ENCODE data around the gene RPS17. TPM values are rescaled to one million over a fixed set of nuclear protein-coding genes. Genes with fewer than 3 reads are reported as not detected.
"Not testable (repeated sequence)": the region's sequence is repeated elsewhere in the genome, so short reads cannot be mapped to it uniquely, and the experiment has no call there.

The RPS17 gene
- total RNA-seq, 2 donors from 2014 or later, result 2,918 to 3,433 TPM

DNA sequence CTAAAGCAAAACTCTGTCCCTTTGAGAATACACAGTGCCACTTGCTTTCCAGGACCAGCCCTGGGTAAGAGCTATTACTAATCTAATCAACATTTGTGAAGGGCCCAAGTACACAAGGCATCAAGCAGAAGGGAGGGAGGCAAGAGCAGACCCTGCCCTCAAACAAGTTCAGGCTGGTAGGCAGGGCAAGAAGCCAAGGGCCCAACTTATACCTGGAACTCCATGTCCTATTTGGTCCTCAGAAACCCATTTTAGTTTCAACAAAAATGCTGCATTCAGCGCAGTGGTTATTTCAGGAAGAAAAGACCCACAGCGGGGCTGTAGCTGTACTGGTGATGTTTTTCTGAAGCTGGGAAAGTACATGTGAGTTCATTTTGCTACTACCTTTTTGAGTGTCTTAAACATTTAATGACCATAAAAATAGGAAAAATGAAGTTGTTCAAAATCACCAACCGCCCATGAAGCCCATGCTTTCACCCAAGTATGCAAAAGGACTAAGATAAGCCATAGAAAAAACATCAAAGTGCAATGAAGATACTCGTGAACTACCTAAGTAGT, 2.8 kb downstream of the RPS17 start:
- Mint-ChIP-seq H3K9me3 (no peaks in the 10 kb centered on the region), H3K27ac (peak overlapping the region; percentile 85), H3K27me3 (no peaks in the 10 kb centered on the region), H3K4me1 (peaks cover 22% of the 10 kb centered on the region), H3K4me3 (peak overlapping the region; percentile 99), H3K36me3 (ENCODE audit: low read depth) (peaks cover 82% of the 10 kb centered on the region)
- no peak for ATAC-seq (replicated peaks)

- peak overlapping the region; percentile 85 for H3K27ac Mint-ChIP-seq
- peaks cover 22% of the 10 kb centered on the region for H3K4me1 Mint-ChIP-seq
- no peak for ATAC-seq (replicated peaks)
- H3K9me3 Mint-ChIP-seq, result no peaks in the 10 kb centered on the region
- H3K27me3 Mint-ChIP-seq, result no peaks in the 10 kb centered on the region
- H3K36me3 Mint-ChIP-seq (ENCODE audit: low read depth), result peaks cover 82% of the 10 kb centered on the region
- peak overlapping the region; percentile 99 for H3K4me3 Mint-ChIP-seq
These were observed 3.6 kb downstream of the RPS17 start for GRCh38 chr15:82536409-82537350.

DNA sequence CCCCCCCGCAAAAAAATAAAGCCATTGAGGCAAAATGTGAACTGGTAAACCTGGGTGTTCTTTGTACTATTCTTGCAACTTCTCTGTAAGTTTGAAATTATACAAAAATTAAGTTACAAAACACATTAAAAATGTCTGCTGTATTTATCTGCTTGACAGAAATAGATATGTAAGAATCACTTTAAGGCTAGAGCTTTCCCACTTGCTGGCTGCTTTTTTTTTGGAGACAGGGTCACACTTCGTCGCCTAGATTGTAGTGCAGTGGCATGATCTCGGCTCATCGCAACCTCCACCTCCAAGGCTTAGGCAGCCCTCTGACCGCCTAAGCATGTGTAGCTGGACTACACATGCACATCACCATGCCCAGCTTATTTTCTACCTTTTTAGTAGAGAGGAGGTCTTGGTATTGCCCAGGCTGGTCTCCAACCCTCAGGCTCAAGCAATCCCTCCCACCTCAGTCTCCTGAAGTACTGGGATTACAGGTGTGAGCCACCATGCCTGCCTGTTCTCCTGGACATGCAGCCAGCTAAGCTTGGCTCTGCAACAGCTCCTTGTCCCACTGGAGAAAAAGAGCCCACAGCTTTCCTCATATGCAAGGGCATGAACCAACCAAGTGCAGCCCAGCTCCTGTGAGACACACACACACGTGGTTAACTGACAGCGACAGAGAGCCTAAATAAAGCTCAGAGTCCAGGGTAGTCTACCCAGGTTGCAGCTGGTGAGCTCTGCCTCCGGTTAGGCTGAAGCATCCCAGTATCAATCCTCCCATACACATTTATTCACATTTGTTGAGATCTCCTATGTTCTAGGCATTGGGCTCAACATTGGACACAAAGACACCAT, 4.5 kb downstream of the RPS17 start:
- Mint-ChIP-seq H3K27ac (peak overlapping the region; percentile 85), H3K9me3 (no peaks in the 10 kb centered on the region), H3K36me3 (ENCODE audit: low read depth) (peaks cover 78% of the 10 kb centered on the region), H3K27me3 (no peaks in the 10 kb centered on the region), H3K4me3 (peak overlapping the region; percentile 99), H3K4me1 (peaks cover 22% of the 10 kb centered on the region)
- no peak for ATAC-seq (replicated peaks)

DNA sequence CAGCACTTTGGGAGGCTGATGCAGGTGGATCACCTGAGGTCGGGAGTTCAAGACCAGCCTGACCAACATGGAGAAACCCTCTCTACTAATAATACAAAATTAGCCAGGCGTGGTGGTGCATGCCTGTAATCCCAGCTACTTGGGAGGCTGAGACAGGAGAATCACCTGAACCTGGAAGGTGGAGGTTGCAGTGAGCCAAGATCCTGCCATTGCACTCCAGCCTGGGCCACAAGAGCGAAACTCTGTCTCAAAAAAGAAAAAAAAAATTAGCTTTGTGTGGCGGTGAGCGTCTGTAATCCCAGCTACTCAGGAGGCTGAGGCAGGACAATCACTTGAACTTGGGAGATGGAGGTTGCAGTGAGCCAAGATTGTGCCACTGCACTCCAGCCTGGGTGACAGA, 5.1 kb downstream of the RPS17 start:
- Mint-ChIP-seq H3K36me3 (ENCODE audit: low read depth) (peaks cover 72% of the 10 kb centered on the region), H3K4me1 (peaks cover 22% of the 10 kb centered on the region)
- not testable (repeated sequence) for H3K27ac Mint-ChIP-seq

DNA sequence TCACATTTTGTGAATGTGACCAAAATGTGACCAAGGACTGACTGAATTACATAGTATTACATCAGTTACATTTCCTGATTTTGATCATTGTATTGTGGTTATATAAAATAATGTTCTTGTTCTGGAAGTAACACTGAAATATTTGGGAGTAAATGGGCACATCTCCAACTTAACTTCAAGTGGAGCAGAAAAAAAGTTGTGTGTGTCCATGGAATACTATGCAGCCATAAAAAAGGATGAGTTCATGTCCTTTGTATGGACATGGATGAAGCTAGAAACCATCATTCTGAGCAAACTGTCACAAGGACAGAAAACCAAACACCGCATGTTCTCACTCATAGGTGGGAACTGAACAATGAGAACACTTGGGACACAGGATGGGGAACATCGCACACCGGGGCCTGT, 5.8 kb downstream of the RPS17 start:
- not testable (repeated sequence) for ATAC-seq (replicated peaks); H3K27me3 Mint-ChIP-seq; H3K4me3 Mint-ChIP-seq; H3K9me3 Mint-ChIP-seq
- peaks cover 22% of the 10 kb centered on the region for H3K4me1 Mint-ChIP-seq
- peaks cover 65% of the 10 kb centered on the region for H3K36me3 Mint-ChIP-seq (ENCODE audit: low read depth)
- peak overlapping the region; percentile 73 for H3K27ac Mint-ChIP-seq

More for the DNA sequence above, 5.1 kb downstream of the RPS17 start:
- ATAC-seq (replicated peaks); H3K27me3 Mint-ChIP-seq; H3K9me3 Mint-ChIP-seq; H3K4me3 Mint-ChIP-seq: not testable (repeated sequence)

DNA sequence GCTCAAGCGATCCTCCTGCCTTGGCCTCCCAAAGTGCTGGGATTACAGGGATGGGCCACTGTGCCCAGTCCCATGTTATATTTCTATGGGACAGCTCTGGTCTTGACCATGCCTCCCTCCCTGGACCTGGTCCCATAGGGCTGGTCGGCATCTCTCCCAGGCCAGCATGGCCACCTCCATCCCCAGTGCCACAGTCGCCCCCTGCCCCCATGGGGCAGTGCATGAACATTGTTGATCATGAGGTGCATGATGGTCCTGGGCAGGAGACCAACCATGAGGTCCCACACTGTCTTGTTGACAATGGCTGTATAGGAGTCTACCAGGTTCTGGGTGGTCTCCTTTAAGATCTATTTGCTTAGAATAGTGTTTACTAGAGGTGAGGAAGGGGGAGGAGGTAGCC, 6.5 kb downstream of the RPS17 start:
- H3K27me3 Mint-ChIP-seq, result no peaks in the 10 kb centered on the region
- ATAC-seq (replicated peaks), result no peak
- no peak overlapping the region for H3K4me3 Mint-ChIP-seq
- peaks cover 58% of the 10 kb centered on the region for H3K36me3 Mint-ChIP-seq (ENCODE audit: low read depth)
- peaks cover 20% of the 10 kb centered on the region for H3K4me1 Mint-ChIP-seq
- H3K27ac Mint-ChIP-seq, result no peak overlapping the region
- H3K9me3 Mint-ChIP-seq, result no peaks in the 10 kb centered on the region

- Mint-ChIP-seq H3K9me3 (no peaks in the 10 kb centered on the region), H3K4me3 (no peak overlapping the region), H3K4me1 (peaks cover 18% of the 10 kb centered on the region), H3K27me3 (no peaks in the 10 kb centered on the region), H3K27ac (no peak overlapping the region), H3K36me3 (ENCODE audit: low read depth) (peaks cover 51% of the 10 kb centered on the region)
- no peak for ATAC-seq (replicated peaks)
These were observed 7.2 kb downstream of the RPS17 start for GRCh38 chr15:82532991-82533481.

- Mint-ChIP-seq H3K4me1 (peaks cover 18% of the 10 kb centered on the region), H3K4me3 (no peak overlapping the region), H3K27ac (peak overlapping the region; percentile 22), H3K27me3 (no peaks in the 10 kb centered on the region), H3K36me3 (ENCODE audit: low read depth) (peaks cover 45% of the 10 kb centered on the region), H3K9me3 (no peaks in the 10 kb centered on the region)
- no peak for ATAC-seq (replicated peaks)
These were observed 7.8 kb downstream of the RPS17 start for GRCh38 chr15:82532383-82532990.

GRCh38 chr15:82531496-82532382, 8.5 kb downstream of the RPS17 start:
- peaks cover 38% of the 10 kb centered on the region for H3K36me3 Mint-ChIP-seq (ENCODE audit: low read depth)
- H3K9me3 Mint-ChIP-seq, result no peaks in the 10 kb centered on the region
- ATAC-seq (replicated peaks), result no peak

GRCh38 chr15:82530606-82531379, 9.5 kb downstream of the RPS17 start:
- Mint-ChIP-seq H3K27me3 (no peaks in the 10 kb centered on the region), H3K9me3 (no peaks in the 10 kb centered on the region), H3K4me1 (peaks cover 4% of the 10 kb centered on the region), H3K36me3 (ENCODE audit: low read depth) (peaks cover 28% of the 10 kb centered on the region), H3K4me3 (peak overlapping the region; percentile 38), H3K27ac (peak overlapping the region; percentile 16)
- peak; percentile 90 for ATAC-seq (replicated peaks)

More at GRCh38 chr15:82531496-82532382, 8.5 kb downstream of the RPS17 start:
- Mint-ChIP-seq H3K27ac (peak overlapping the region; percentile 22), H3K27me3 (no peaks in the 10 kb centered on the region), H3K4me3 (no peak overlapping the region), H3K4me1 (peaks cover 12% of the 10 kb centered on the region)

GRCh38 chr15:82530006-82530405, 10.3 kb downstream of the RPS17 start:
- H3K27ac Mint-ChIP-seq, result no peak overlapping the region
- H3K4me3 Mint-ChIP-seq, result no peak overlapping the region
- peaks cover 20% of the 10 kb centered on the region for H3K36me3 Mint-ChIP-seq (ENCODE audit: low read depth)
- ATAC-seq (replicated peaks), result no peak
- H3K4me1 Mint-ChIP-seq, result peaks cover 4% of the 10 kb centered on the region
- no peaks in the 10 kb centered on the region for H3K9me3 Mint-ChIP-seq
- no peaks in the 10 kb centered on the region for H3K27me3 Mint-ChIP-seq

GRCh38 chr15:82513587-82513986, 26.7 kb downstream of the RPS17 start:
- not testable (repeated sequence) for H3K36me3 Mint-ChIP-seq (ENCODE audit: low read depth); H3K27ac Mint-ChIP-seq; H3K4me3 Mint-ChIP-seq; ATAC-seq (replicated peaks); H3K27me3 Mint-ChIP-seq; H3K4me1 Mint-ChIP-seq; H3K9me3 Mint-ChIP-seq

DNA sequence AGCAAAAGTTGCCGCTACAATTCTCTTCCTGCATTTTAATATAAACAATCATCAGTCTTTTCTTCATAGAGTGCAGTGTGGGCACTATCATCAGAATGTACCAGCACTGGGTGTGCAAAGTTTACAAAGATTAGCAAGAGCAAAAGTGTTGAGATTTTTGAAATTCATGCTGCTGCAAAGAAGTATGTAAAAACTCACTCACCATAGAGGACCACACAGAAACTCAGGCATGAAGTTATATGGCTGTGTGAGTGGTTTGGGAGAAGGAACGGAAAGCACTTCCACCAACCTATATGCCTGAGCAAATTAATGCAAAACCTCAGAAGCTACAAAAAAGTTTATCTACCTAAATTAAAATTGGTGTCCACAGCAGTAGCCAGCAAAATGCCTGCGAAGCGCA, 32.6 kb downstream of the RPS17 start:
- not testable (repeated sequence) for ATAC-seq (replicated peaks); H3K27me3 Mint-ChIP-seq; H3K36me3 Mint-ChIP-seq (ENCODE audit: low read depth); H3K4me3 Mint-ChIP-seq; H3K9me3 Mint-ChIP-seq; H3K27ac Mint-ChIP-seq; H3K4me1 Mint-ChIP-seq
